Activated naive CD4-positive, alpha-beta T cell treated with anti-CD3 and anti-CD28 coated beads for 36 hours (primary cell): ENCODE results near the gene SOX21. TPM values are rescaled to one million over a fixed set of nuclear protein-coding genes. Genes with fewer than 3 reads are reported as not detected.
"Not testable (repeated sequence)": the region's sequence is repeated elsewhere in the genome, so short reads cannot be mapped to it uniquely, and the experiment has no call there.

ENCODE experiments used
- CTCF ChIA-PET: fragments of 350-600 bp; sonication (Branson Sonifier 250); formaldehyde crosslinking; loops from one replicate; lab custom pipeline; 2021; ENCODE audit warnings: antibody characterized with exemption; lab: Charles Lee
- DNase-seq: peaks from one replicate; pipeline ENCODE4 v3.0.0-alpha.2; 2020
- H3K27ac Mint-ChIP-seq: one replicate; pipeline ENCODE4 v1.8.0; 2021; ENCODE audit warnings: mild to moderate bottlenecking, mixed read lengths
- H3K27me3 Mint-ChIP-seq: one replicate; pipeline ENCODE4 v1.8.0; 2021; ENCODE audit warnings: low read depth, mixed read lengths
- H3K36me3 Mint-ChIP-seq: one replicate; pipeline ENCODE4 v1.8.0; 2021; ENCODE audit warnings: low read depth, mixed read lengths
- H3K4me1 Mint-ChIP-seq: one replicate; pipeline ENCODE4 v1.8.0; 2021; ENCODE audit warnings: low read depth, mixed read lengths
- H3K4me3 Mint-ChIP-seq: one replicate; pipeline ENCODE4 v1.8.0; 2021; ENCODE audit warnings: mild to moderate bottlenecking, moderate library complexity, mixed read lengths
- H3K9me3 Mint-ChIP-seq: one replicate; pipeline ENCODE4 v1.8.0; 2021; ENCODE audit warnings: mixed read lengths
- intact Hi-C: fragments of 100-400 bp; cut with micrococcal nuclease; formaldehyde crosslinking; loops from one replicate; pipeline ENCODE4 v1.15.1; 2023
- total RNA-seq, 2 experiments: library from RNA; stranded (reverse); gene quantifications; one replicate each; pipeline ENCODE4 v1.2.3, GENCODE V29; 2021

The SOX21 gene
- not detected for total RNA-seq

DNA sequence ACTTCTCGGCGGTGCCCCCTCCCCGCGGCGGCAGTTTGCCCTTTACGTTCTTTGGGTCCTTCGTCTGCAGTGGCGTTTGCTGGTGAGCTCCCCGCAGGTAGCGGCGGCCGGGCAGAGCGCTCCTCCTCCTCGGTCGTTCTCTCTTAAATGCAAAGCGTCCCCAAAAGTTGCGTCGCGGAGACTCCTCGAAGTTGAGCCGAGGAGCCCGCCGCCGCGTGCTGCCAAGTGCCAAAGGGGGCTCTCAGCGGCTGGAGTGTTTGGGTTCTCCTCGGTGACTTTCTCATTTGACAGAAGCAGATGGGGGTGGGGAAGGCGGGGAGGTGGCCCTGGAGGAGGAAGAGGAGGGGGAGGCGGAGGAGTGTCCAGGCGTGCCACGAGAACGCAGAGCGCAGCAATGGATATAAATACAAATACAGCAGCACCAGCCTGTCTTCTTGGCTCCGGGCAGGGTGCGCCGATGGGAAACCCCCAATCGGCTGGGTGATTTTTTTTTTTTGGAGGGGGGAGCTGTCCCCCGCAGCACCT lies at the start of gene SOX21:
Gene SOX21 (minus strand): TSS at position 259 of the 525 bp plus-strand sequence. CDS start 496 bp downstream, outside the sequence.
- CTCF ChIA-PET, result interaction anchor here (0.7 kb wide), 1 partner anchor 768 kb away, joined by 3 read pairs; no protein-coding TSS in a partner anchor

DNA sequence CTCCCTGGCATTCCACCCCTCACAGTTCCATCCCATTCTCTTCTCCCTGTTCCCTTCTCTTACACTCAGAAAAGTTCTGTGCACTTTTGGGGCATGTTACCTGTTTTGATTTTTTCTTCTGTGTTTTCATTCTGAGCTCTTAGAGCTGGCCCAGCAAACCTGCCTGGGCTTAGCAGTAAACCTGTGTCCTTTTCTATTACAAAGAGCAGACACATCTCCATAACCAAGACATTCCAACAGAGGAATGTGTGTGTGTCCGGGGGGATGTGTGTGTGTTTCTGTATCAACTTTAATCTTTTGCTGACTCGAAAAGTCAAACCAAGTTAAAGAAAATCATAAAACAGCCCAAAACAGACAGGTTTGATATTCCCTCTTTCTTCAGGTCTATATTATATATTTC lies 49.1 kb upstream of the SOX21 start:
- CTCF ChIA-PET, result no interaction called here
- H3K36me3 Mint-ChIP-seq, result no peaks in the 10 kb centered on the region
- no peaks in the 10 kb centered on the region for H3K4me1 Mint-ChIP-seq
- intact Hi-C loops, result no loop called here
- DNase-seq, result no peak
- H3K9me3 Mint-ChIP-seq, result no peaks in the 10 kb centered on the region
- H3K27ac Mint-ChIP-seq, result no peak overlapping the region
- H3K27me3 Mint-ChIP-seq, result peaks cover 27% of the 10 kb centered on the region
- H3K4me3 Mint-ChIP-seq, result no peak overlapping the region

More for the DNA sequence above, at the start of gene SOX21:
- DNase-seq, result peak; percentile 19
- peaks cover 72% of the 10 kb centered on the region for H3K27me3 Mint-ChIP-seq
- H3K4me3 Mint-ChIP-seq, result peak within 1 kb of the TSS; percentile 62
- H3K27ac Mint-ChIP-seq, result no peak within 1 kb of the TSS
- H3K36me3 Mint-ChIP-seq, result no peaks in the 10 kb centered on the region
- no peaks in the 10 kb centered on the region for H3K9me3 Mint-ChIP-seq
- intact Hi-C loops, result loop anchor here (5.0 kb wide), 2 partner anchors 255 to 765 kb away; no protein-coding TSS in a partner anchor
- peaks cover 21% of the 10 kb centered on the region for H3K4me1 Mint-ChIP-seq

DNA sequence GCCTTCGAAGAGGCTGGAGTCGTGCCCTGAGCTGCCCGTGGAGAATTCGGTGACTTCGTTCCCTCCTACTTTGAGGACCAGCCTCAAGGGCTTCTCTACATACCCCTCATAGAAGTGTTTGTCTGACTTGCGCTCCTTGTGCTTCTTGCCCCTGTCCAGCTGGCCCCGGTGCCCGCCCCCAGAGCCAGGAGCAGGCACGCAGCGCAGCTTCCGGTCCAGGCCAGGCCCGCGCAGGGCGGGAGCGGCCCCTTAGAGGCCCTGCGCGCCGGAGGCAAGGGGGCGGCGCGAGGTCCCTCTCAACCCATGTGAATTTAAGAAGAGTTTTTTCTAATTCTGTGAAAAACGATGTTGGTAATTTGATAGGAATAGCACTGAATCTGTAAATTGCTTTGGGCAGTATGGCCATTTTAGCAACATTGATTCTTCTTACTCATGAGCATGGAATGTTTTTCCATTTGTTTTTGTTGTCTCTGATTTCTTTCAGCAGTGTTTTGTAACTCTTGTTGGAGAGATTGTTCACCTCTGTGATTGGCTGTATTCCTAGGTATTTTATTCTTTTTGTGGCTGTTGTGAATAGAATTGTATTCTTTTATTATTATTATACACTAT lies 46.9 kb upstream of the SOX21 start:
- H3K27me3 Mint-ChIP-seq, result peaks cover 30% of the 10 kb centered on the region
- intact Hi-C loops, result no loop called here

DNA sequence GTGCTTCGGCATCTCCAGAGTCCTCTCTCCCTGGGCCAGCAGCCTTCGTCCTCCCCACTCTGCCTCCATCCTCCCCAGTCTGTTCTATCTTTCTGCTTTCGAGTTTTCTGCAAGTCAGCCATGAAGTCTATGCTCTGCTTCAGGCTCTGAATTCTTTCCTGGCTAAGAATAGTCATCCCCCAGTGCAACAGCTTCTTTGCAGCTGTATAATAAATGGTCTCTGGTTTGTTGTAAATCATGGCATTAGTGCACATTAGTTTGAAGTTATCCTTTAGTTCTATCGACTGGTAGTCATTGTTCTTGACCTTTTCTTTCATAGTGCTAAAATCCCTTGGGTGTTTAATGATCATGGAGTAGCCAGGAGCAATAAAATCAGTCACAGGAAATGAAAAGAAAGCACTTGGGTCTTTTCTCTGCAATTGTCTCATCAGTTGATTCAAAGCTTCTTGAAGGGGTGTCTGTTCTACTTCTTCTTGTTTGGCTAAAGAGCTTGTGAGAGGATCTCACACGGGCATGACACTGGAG lies 46.2 kb upstream of the SOX21 start:
- Mint-ChIP-seq H3K27ac (no peak overlapping the region), H3K36me3 (no peaks in the 10 kb centered on the region), H3K27me3 (peaks cover 30% of the 10 kb centered on the region), H3K9me3 (no peaks in the 10 kb centered on the region), H3K4me1 (no peaks in the 10 kb centered on the region), H3K4me3 (no peak overlapping the region)
- CTCF ChIA-PET, result no interaction called here
- intact Hi-C loops, result no loop called here
- no peak for DNase-seq

More for the DNA sequence above, 46.9 kb upstream of the SOX21 start:
- Mint-ChIP-seq H3K36me3 (no peaks in the 10 kb centered on the region), H3K27ac (no peak overlapping the region), H3K4me3 (no peak overlapping the region), H3K9me3 (no peaks in the 10 kb centered on the region), H3K4me1 (no peaks in the 10 kb centered on the region)
- CTCF ChIA-PET, result no interaction called here
- DNase-seq, result no peak

DNA sequence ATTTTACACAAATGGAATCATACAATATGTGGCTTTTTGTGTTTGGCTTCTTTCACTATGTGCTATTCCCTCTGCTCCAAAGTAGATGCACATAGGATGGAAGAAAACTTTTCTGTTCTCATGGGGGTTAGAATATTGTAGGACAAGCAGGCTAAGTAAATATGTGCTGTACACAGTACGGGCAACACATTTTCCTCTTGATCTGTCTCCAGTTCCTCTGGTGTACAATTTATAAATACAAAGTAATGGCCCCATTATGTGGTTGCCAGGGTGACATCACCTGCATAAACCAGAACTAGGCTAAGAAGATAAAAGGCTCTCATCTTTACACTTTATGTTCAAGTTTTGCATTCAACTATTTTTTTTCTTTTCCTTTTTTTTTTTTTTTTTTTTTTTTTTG lies 41.0 kb upstream of the SOX21 start:
- CTCF ChIA-PET, result no interaction called here
- no peak overlapping the region for H3K27ac Mint-ChIP-seq
- H3K4me1 Mint-ChIP-seq, result no peaks in the 10 kb centered on the region
- DNase-seq, result no peak
- H3K36me3 Mint-ChIP-seq, result no peaks in the 10 kb centered on the region
- intact Hi-C loops, result no loop called here
- H3K27me3 Mint-ChIP-seq, result peaks cover 16% of the 10 kb centered on the region
- H3K4me3 Mint-ChIP-seq, result no peak overlapping the region
- no peaks in the 10 kb centered on the region for H3K9me3 Mint-ChIP-seq

DNA sequence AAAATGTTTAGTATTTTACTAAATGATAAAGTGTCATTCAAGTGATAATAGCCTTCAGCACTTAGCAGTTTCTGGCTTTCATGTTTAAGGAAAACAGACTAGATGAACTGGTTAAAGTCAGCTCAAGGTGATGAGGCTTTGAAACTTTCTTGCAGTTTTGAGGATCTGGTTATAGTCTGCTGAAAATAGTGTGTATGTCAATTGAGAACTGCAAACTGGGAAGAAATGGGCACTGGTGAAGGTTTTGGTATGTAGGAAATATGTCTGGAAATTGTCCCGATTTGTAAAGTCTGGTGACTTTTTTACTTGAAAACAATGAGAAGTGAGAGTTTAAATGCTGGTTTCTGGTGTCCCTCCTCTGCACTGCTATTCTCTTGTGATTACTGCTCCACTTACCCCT lies 36.8 kb upstream of the SOX21 start:
- Mint-ChIP-seq H3K27me3 (peaks cover 13% of the 10 kb centered on the region), H3K36me3 (no peaks in the 10 kb centered on the region), H3K4me1 (no peaks in the 10 kb centered on the region), H3K9me3 (no peaks in the 10 kb centered on the region), H3K4me3 (no peak overlapping the region), H3K27ac (no peak overlapping the region)
- CTCF ChIA-PET, result interaction anchor here (0.6 kb wide), 1 partner anchor 260 kb away, joined by 3 read pairs; no protein-coding TSS in a partner anchor
- intact Hi-C loops, result no loop called here
- no peak for DNase-seq

DNA sequence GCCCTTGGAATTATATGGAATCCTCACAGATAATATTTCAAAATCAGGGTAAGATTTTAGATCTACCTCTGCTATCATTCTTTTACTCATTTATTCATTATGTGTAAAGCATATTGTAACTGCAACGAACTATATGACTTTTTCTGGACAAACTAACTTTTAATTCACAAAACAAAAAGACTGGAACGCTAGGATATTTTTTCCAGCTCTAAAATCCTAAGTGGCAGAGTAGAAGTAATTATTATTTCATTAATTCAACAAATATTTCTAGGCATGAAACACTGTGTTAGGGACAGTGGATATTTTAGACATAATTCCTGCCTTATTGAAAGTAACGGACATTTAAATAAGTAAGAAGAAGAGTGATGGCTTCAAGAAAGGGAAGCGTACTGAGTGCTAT lies 26.9 kb upstream of the SOX21 start:
- Mint-ChIP-seq H3K9me3 (no peaks in the 10 kb centered on the region), H3K27ac (no peak overlapping the region), H3K27me3 (peaks cover 6% of the 10 kb centered on the region), H3K36me3 (no peaks in the 10 kb centered on the region), H3K4me1 (no peaks in the 10 kb centered on the region), H3K4me3 (no peak overlapping the region)
- no peak for DNase-seq
- intact Hi-C loops, result no loop called here
- CTCF ChIA-PET, result no interaction called here

DNA sequence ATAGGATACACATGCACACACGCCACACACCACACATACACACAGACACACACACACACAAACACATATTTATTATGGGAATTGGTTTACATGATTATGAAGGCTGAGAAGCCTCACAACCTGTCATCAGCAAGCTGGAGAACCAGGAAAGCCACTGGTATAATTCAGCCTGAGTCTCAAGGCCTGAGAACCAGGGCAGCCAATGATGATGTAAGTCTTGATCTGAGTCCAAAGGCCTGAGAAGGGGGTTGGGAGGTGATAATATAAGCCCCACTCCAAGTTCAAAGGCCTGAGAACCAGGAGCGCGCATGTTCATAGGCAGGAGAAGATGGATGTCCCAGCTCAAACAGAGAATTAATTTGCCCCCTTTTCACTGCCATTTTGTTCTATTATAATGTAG lies 18.7 kb upstream of the SOX21 start:
- intact Hi-C loops, result no loop called here
- Mint-ChIP-seq H3K27ac (no peak overlapping the region), H3K9me3 (peaks cover 3% of the 10 kb centered on the region), H3K27me3 (peaks cover 9% of the 10 kb centered on the region), H3K4me1 (no peaks in the 10 kb centered on the region), H3K4me3 (no peak overlapping the region), H3K36me3 (no peaks in the 10 kb centered on the region)
- DNase-seq, result no peak
- CTCF ChIA-PET, result no interaction called here

DNA sequence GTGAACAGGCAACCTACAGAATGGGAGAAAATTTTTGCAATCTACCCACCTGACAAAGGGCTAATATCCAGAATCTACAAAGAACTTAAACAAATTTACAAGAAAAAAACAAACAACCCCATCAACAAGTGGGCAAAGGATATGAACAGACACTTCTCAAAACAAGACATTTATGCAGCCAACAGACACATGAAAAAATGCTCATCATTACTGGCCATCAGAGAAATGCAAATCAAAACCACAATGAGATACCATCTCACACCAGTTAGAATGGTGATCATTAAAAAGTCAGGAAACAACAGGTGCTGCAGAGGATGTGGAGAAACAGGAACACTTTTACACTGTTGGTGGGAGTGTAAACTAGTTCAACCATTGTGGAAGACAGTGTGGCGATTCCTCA lies 17.6 kb upstream of the SOX21 start:
- CTCF ChIA-PET, intact Hi-C loops, H3K4me3 Mint-ChIP-seq, H3K36me3 Mint-ChIP-seq, H3K4me1 Mint-ChIP-seq, H3K27ac Mint-ChIP-seq, H3K9me3 Mint-ChIP-seq, DNase-seq: not testable (repeated sequence)
- H3K27me3 Mint-ChIP-seq, result peaks cover 13% of the 10 kb centered on the region

DNA sequence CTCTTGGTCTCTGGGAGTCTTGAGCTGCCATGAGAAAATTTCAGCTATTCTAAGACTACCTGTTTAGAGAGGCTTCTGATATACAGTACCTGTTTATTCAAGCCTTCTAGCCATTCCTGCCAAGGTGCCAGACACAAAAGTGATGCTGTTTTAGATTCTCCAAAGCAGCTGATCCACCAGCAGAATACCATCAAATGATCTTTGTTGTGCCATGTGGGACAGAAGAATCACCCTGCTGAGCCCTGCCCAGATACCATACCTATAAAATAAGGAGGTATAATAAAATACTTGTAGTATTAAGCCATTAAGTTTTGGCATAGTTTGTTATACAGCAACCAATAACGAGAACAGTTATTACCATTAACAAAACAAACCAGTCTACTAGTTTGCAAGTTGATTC lies 14.1 kb upstream of the SOX21 start:
- intact Hi-C loops, result no loop called here
- DNase-seq, result no peak
- no peak overlapping the region for H3K4me3 Mint-ChIP-seq
- H3K4me1 Mint-ChIP-seq, result no peaks in the 10 kb centered on the region
- peaks cover 7% of the 10 kb centered on the region for H3K9me3 Mint-ChIP-seq
- H3K36me3 Mint-ChIP-seq, result no peaks in the 10 kb centered on the region
- peaks cover 26% of the 10 kb centered on the region for H3K27me3 Mint-ChIP-seq
- no peak overlapping the region for H3K27ac Mint-ChIP-seq
- CTCF ChIA-PET, result no interaction called here

DNA sequence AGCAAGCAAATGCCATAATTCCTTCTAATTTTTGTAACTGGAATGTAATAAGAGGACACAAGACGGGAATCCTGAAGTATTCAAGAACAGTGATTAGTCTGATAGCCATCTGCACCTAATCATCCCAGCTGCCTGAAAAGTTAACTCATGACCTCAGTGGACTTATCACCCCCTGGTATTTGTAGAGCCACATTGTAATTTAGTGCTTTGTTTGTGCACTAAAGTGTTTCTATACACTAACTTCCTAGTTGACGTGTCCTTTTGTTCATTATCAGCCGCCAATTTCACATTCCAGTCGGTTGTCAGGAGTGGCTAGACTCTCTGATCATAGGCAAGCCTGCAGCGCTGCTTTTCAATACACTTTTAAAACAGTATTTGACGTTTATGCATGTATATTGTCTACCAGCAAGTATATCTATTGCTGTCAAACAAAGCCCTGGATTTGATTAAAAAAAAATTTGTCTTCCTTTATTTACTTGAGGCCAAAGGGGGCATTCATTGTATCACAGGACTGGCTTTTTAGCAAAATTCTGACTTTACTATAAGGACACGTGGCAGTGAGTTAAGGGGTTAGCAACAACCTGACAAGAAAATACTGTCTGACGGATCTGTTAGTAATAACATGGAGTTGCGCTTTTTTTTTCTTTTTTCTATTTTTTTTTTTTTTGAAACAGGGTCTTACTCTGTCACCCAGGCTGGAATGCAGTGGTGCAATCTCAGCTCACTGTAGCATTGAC lies 10.4 kb upstream of the SOX21 start:
- no peaks in the 10 kb centered on the region for H3K36me3 Mint-ChIP-seq
- H3K9me3 Mint-ChIP-seq, result peaks cover 6% of the 10 kb centered on the region
- no peak overlapping the region for H3K27ac Mint-ChIP-seq
- intact Hi-C loops, result no loop called here
- CTCF ChIA-PET, result no interaction called here
- DNase-seq, result no peak
- peaks cover 23% of the 10 kb centered on the region for H3K27me3 Mint-ChIP-seq
- H3K4me1 Mint-ChIP-seq, result no peaks in the 10 kb centered on the region
- no peak overlapping the region for H3K4me3 Mint-ChIP-seq

DNA sequence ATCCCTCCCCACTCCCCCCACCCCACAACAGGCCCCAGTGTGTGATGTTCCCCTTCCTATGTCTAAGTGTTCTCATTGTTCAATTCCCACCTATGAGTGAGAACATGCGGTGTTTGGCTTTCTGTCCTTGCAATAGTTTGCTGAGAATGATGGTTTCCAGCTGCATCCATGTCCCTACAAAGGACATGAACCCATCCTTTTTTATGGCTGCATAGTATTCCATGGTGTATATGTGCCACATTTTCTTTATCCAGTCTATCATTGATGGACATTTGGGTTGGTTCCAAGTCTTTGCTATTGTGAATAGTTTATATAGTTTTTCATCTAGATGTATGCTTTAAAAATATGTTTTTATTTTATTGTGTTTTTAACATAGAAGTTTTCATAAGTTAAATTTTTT lies 6.4 kb upstream of the SOX21 start:
- H3K27ac Mint-ChIP-seq, H3K9me3 Mint-ChIP-seq, H3K4me1 Mint-ChIP-seq, H3K4me3 Mint-ChIP-seq, H3K36me3 Mint-ChIP-seq, CTCF ChIA-PET, DNase-seq: not testable (repeated sequence)
- intact Hi-C loops, result loop anchor here (5.0 kb wide), 1 partner anchor 434 kb away; no protein-coding TSS in a partner anchor
- peaks cover 55% of the 10 kb centered on the region for H3K27me3 Mint-ChIP-seq
